HepG2 (cell line): Measurements from ENCODE around the gene OSR1. TPM values are rescaled to one million over a fixed set of nuclear protein-coding genes. Genes with fewer than 3 reads are reported as not detected.

Experiments
- ATAC-seq: fragments of 200-7000 bp; cut with Tn5 transposase; 3 replicates; pipeline ENCODE4 v1.9.1; 2020; ENCODE audit warnings: mild to moderate bottlenecking, moderate library complexity
- BruUV-seq: library from RNA; stranded (reverse); fragments of 400-500 nt; replicated peaks from 2 replicates; lab custom pipeline; 2021; lab: Mats Ljungman, UMichigan
- CTCF ChIA-PET: fragments of 300-600 bp; formaldehyde crosslinking; extraction: SDS; loops from one replicate; lab custom pipeline; 2021; ENCODE audit warnings: low total read pairs, inconsistent platforms, low intra/inter-chr PET ratio; lab: Yijun Ruan, JAX
- POLR2A ChIA-PET: fragments of 350-600 bp; sonication (Branson Sonifier 250); formaldehyde crosslinking; loops from one replicate; lab custom pipeline; 2020; ENCODE audit warnings: antibody characterized with exemption, inconsistent platforms; lab: Yijun Ruan, JAX
- DNase-seq: peaks from one replicate; pipeline ENCODE4 v3.0.0-alpha.2; 2015; ENCODE audit warnings: low spot score
- FAIRE-seq: peaks from 3 replicates; lab custom pipeline; 2011; peaks lifted over from hg19 to GRCh38; lab: Jason Lieb, UNC
- H2AFZ ChIP-seq: one replicate; pipeline ENCODE4 v1.6.1; 2011; ENCODE audit warnings: low read length, inconsistent platforms
- H3K27ac ChIP-seq: fragments of 300-600 bp; 3 replicates; pipeline ENCODE4 v1.8.0; 2011; ENCODE audit warnings: mixed run types, mild to moderate bottlenecking, mixed read lengths, low read length, inconsistent platforms; ENCODE audit not compliant: insufficient read depth; ENCODE audit errors: extremely low read length
- H3K27me3 ChIP-seq, 2 experiments: fragments of 200-600 bp in 1 of 2; 2 replicates in 1 of 2; 3 replicates in 1 of 2; pipeline versions ENCODE4 v1.6.0 to v1.8.0; 2011; ENCODE audit warnings: low read length in 2 of 2, mild to moderate bottlenecking in 2 of 2, moderate library complexity in 2 of 2, inconsistent platforms in 1 of 2; ENCODE audit not compliant: insufficient read depth in 2 of 2, control insufficient read depth in 1 of 2
- H3K36me3 ChIP-seq, 2 experiments: fragments of 200-600 bp in 1 of 2; replicated peaks in 1 of 2; 2 replicates in 1 of 2; 3 replicates in 1 of 2; pipeline versions ENCODE4 v1.5.1 to v1.8.0; 2011; ENCODE audit warnings: low read length in 2 of 2, inconsistent platforms in 1 of 2; ENCODE audit not compliant: insufficient read depth in 2 of 2, control insufficient read depth in 1 of 2
- H3K4me1 ChIP-seq: 2 replicates; pipeline ENCODE4 v1.5.1; 2012; ENCODE audit warnings: low read length, inconsistent platforms; ENCODE audit not compliant: insufficient read depth
- H3K4me2 ChIP-seq: 2 replicates; pipeline ENCODE4 v1.6.0; 2011; ENCODE audit warnings: low read depth, low read length, inconsistent platforms
- H3K4me3 ChIP-seq, 3 experiments: fragments of 200-600 bp in 1 of 3; sonication (generic), shearing (Covaris generic) in 1 of 3; replicated peaks in 1 of 3; 2 replicates each; pipeline ENCODE4 v1.5.1; 2011 to 2016; ENCODE audit warnings: low read length in 3 of 3, inconsistent platforms in 2 of 3, low read depth in 2 of 3, mild to moderate bottlenecking in 2 of 3, control low read depth in 1 of 3, mixed read lengths in 1 of 3; ENCODE audit not compliant: insufficient read depth in 1 of 3
- H3K79me2 ChIP-seq: one replicate; pipeline ENCODE4 v1.6.1; 2011; ENCODE audit warnings: low read length, inconsistent platforms; ENCODE audit not compliant: insufficient read depth
- H3K9ac ChIP-seq: 2 replicates; pipeline ENCODE4 v1.6.0; 2011; ENCODE audit warnings: mild to moderate bottlenecking, low read depth, low read length, inconsistent platforms; ENCODE audit not compliant: insufficient read depth
- H3K9me3 ChIP-seq: 2 replicates; pipeline ENCODE4 v1.5.1; 2012; ENCODE audit warnings: mild to moderate bottlenecking, low read length
- H4K20me1 ChIP-seq: 2 replicates; pipeline ENCODE4 v1.6.0; 2011; ENCODE audit warnings: inconsistent platforms, mild to moderate bottlenecking, low read length, moderate library complexity; ENCODE audit not compliant: insufficient read depth
- CENPX ChIP-seq: sonication (generic); formaldehyde crosslinking; IDR thresholded peaks from 2 replicates; pipeline ENCODE4 v1.9.0; 2021; ENCODE audit warnings: mild to moderate bottlenecking, missing genetic modification reagents, moderate library complexity
- CHD4 ChIP-seq: fragments of 200-600 bp; sonication (generic); IDR thresholded peaks from 2 replicates; pipeline ENCODE4 v1.7.0; 2017; ENCODE audit warnings: mild to moderate bottlenecking, low read length, borderline replicate concordance
- DNMT1 ChIP-seq: sonication (generic); formaldehyde crosslinking; IDR thresholded peaks from 2 replicates; pipeline ENCODE4 v1.5.1; 2020; ENCODE audit warnings: mild to moderate bottlenecking, missing genetic modification reagents
- MAFF ChIP-seq: IDR thresholded peaks from 2 replicates; pipeline ENCODE4 v1.6.1; 2011; ENCODE audit warnings: low read depth, low read length, improper control_type of control experiment
- MAFK ChIP-seq, 2 experiments: IDR thresholded peaks in 1 of 2; conservative IDR thresholded peaks in 1 of 2; 2 replicates each; pipeline ENCODE4 v1.6.1; 2011; ENCODE audit warnings: improper control_type of control experiment in 2 of 2, low read length in 2 of 2
- MIXL1 ChIP-seq: IDR thresholded peaks from 2 replicates; pipeline ENCODE4 v1.6.1; 2016
- SALL1 ChIP-seq: sonication (generic); formaldehyde crosslinking; IDR thresholded peaks from 2 replicates; pipeline ENCODE4 v1.8.0; 2022; ENCODE audit warnings: mild to moderate bottlenecking, missing genetic modification reagents
- SOX5 ChIP-seq: IDR thresholded peaks from 2 replicates; pipeline ENCODE4 v1.6.1; 2016; ENCODE audit warnings: borderline replicate concordance
- SP140L ChIP-seq: sonication (generic); formaldehyde crosslinking; IDR thresholded peaks from 2 replicates; pipeline ENCODE4 v1.4.0; 2020; ENCODE audit warnings: missing genetic modification reagents, borderline replicate concordance
- THAP9 ChIP-seq: sonication (generic); formaldehyde crosslinking; IDR thresholded peaks from 2 replicates; pipeline ENCODE4; 2020; ENCODE audit warnings: missing genetic modification reagents, mild to moderate bottlenecking, borderline replicate concordance
- ZNF296 ChIP-seq: sonication (generic); formaldehyde crosslinking; conservative IDR thresholded peaks from 2 replicates; pipeline ENCODE4 v1.5.0; 2020; ENCODE audit warnings: mild to moderate bottlenecking, missing genetic modification reagents
- ZNF672 ChIP-seq: sonication (generic); formaldehyde crosslinking; IDR thresholded peaks from 2 replicates; pipeline ENCODE4 v1.8.1; 2022; ENCODE audit warnings: missing genetic modification reagents
- ZNF768 ChIP-seq: sonication (generic); formaldehyde crosslinking; IDR thresholded peaks from 2 replicates; pipeline ENCODE4 v1.4.0; 2020; ENCODE audit warnings: missing genetic modification reagents
- ZSCAN20 ChIP-seq: sonication (generic); formaldehyde crosslinking; IDR thresholded peaks from 2 replicates; pipeline ENCODE4 v1.4.0; 2020; ENCODE audit warnings: missing genetic modification reagents, mild to moderate bottlenecking, borderline replicate concordance
- ZUFSP ChIP-seq: sonication (generic); formaldehyde crosslinking; IDR thresholded peaks from 2 replicates; pipeline ENCODE4 v1.9.0; 2021; ENCODE audit warnings: missing genetic modification reagents, mild to moderate bottlenecking, borderline replicate concordance
- WGBS: methylation state at CpG from one replicate; pipeline ENCODE4 v1.1.6; 2017; ENCODE audit warnings: low lambda C conversion rate; 5-methylcytosine and 5-hydroxymethylcytosine counted together
- in situ Hi-C: cut with HindIII; loops from 2 replicates; pipeline ENCODE4 v1.10.0; 2017; ENCODE audit warnings: low pct_unique_long_range_greater_than_20kb; ENCODE audit not compliant: extremely low pct_ligation_motif_present
- intact Hi-C: fragments of 100-400 bp; cut with micrococcal nuclease; formaldehyde crosslinking; loops from one replicate; pipeline ENCODE4 v1.10.0; 2022; ENCODE audit not compliant: unreplicated experiment
- polyA plus RNA-seq, 8 experiments: library from polyadenylated mRNA; depleted of rRNA in 3 of 8; stranded (reverse) in 7 of 8; unstranded in 1 of 8; fragments of >200 nt; fragmentation: Illumina TruSeq in 4 of 8; extraction: Trizol in 4 of 8; gene quantifications; 2 replicates each; pipeline versions ENCODE4 v1.2.1 to v1.2.3, GENCODE V29; 2011 to 2016; ENCODE audit warnings: low read depth in 4 of 8, missing spikeins in 1 of 8, mixed read lengths in 1 of 8; ENCODE audit not compliant: insufficient read depth in 1 of 8
- total RNA-seq, 5 experiments: library from RNA; depleted of rRNA; stranded (reverse); fragments of >200 nt; fragmentation: Illumina TruSeq; extraction: Trizol; gene quantifications; 2 replicates each; pipeline ENCODE4 v1.2.3, GENCODE V29; 2016; ENCODE audit warnings: low read depth in 1 of 5

OSR1 gene
- total and polyA plus RNA-seq, 2 of the 13 experiments (the other 11 are each of a cell fraction or from before 2014, with no cell fraction given) = 0.63 to 1.1 TPM

- Histone ChIP-seq H3K4me2 (no peak overlapping the region), H3K9ac (no peak overlapping the region), H3K27me3 (no peaks in the 10 kb centered on the region; a peak in 1 of 5 replicates), H3K4me3 (no peak overlapping the region), H3K79me2 (no peaks in the 10 kb centered on the region), H2AFZ (no peak overlapping the region), H3K27ac (no peak overlapping the region), H3K4me1 (no peaks in the 10 kb centered on the region), H3K9me3 (no peaks in the 10 kb centered on the region)
- intact Hi-C loops (no loop called here), in situ Hi-C loops (no loop called here)
- 56% methylated on average over 2 of the region's 2 CpGs for WGBS
- ATAC-seq (no peak), DNase-seq (no peak), FAIRE-seq (no peak)
- POLR2A ChIA-PET = no interaction called here
- CTCF ChIA-PET = no interaction called here
- no TSS peak for BruUV-seq
- peak in 1 of 2 experiments; percentile 46; a peak in 2 of 4 replicates for TF ChIP-seq MAFK (conservative IDR thresholded peaks at IDR 0.05 in 1 of 2, IDR thresholded peaks at IDR 0.05 in 1 of 2; ENCODE audit: low read length in 2 of 2)
- no peak for TF ChIP-seq SP140L (CRISPR knock-in tag)
- TF ChIP-seq MIXL1 (CRISPR knock-in tag) = no peak
- TF ChIP-seq THAP9 (CRISPR knock-in tag) = no peak
- peak; percentile 28; the same call in 1 of the 2 replicates for TF ChIP-seq MAFF
- TF ChIP-seq, all 625 proteins: peak for 2
- no peaks in the 10 kb centered on the region for H4K20me1 ChIP-seq
- no peaks in the 10 kb centered on the region for H3K36me3 ChIP-seq
Observed at GRCh38 chr2:19332503-19332902, 25.9 kb downstream of the OSR1 start.

GRCh38 chr2:19331450-19331849, 27.0 kb downstream of the OSR1 start:
- BruUV-seq = no TSS peak
- TF ChIP-seq CHD4 (no peak), SOX5 (CRISPR knock-in tag) (no peak), ZNF768 (CRISPR knock-in tag) (no peak), SALL1 (CRISPR knock-in tag) (no peak), ZNF296 (CRISPR knock-in tag) (no peak), DNMT1 (CRISPR knock-in tag) (no peak), ZUFSP (CRISPR knock-in tag) (no peak), CENPX (no peak), ZSCAN20 (CRISPR knock-in tag) (no peak), ZNF672 (CRISPR knock-in tag) (no peak)

More at GRCh38 chr2:19331450-19331849, 27.0 kb downstream of the OSR1 start:
- intact Hi-C loops (no loop called here), in situ Hi-C loops (no loop called here)
- ATAC-seq = no peak
- CTCF ChIA-PET = no interaction called here
- Histone ChIP-seq H3K36me3 (no peaks in the 10 kb centered on the region), H3K27ac (no peak overlapping the region), H3K79me2 (no peaks in the 10 kb centered on the region), H4K20me1 (no peaks in the 10 kb centered on the region), H3K9me3 (no peaks in the 10 kb centered on the region), H3K27me3 (no peaks in the 10 kb centered on the region; a peak in 1 of 5 replicates), H3K4me2 (no peak overlapping the region), H3K4me1 (no peaks in the 10 kb centered on the region), H3K4me3 (no peak overlapping the region), H2AFZ (no peak overlapping the region), H3K9ac (no peak overlapping the region)
- no peak for FAIRE-seq
- DNase-seq = no peak
- POLR2A ChIA-PET = no interaction called here
